Stimulated activated CD8-positive, alpha-beta memory T cell treated with anti-CD3 and anti-CD28 coated beads, Interleukin-15, amount 100 ng/mL, for 24 hours (primary cell): ENCODE data around the gene MS4A2.
"Not testable (repeated sequence)": the region's sequence is repeated elsewhere in the genome, so short reads cannot be mapped to it uniquely, and the experiment has no call there.

Experiments
- DNase-seq: peaks from one replicate; pipeline ENCODE4 v3.0.0-alpha.2; 2020; ENCODE audit warnings: low read depth

MS4A2 gene

DNA sequence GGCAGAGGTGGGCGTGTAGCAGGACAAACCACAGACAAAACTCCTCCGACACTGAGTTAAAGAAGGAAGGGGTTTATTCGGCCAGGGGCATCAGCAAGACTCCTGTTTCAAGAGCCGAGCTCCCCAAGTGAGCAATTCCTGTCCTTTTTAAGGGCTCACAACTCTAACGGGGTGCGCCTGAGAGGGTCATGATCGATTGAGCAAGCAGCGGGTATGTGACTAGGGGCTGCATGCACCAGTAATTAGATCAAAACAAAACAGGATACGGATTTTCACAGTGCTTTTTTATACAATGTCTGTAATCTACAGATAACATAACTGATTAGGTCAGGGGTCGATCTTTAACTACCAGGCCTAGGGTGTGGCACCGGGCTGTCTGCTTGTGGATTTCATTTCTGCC is 12.9 kb downstream of the MS4A2 start:
- DNase-seq = not testable (repeated sequence)

GRCh38 chr11:60104471-60105115 is 16.1 kb downstream of the MS4A2 start:
- DNase-seq = not testable (repeated sequence)

- DNase-seq = not testable (repeated sequence)
Measured at GRCh38 chr11:60108631-60109030, 20.2 kb downstream of the MS4A2 start.

DNA sequence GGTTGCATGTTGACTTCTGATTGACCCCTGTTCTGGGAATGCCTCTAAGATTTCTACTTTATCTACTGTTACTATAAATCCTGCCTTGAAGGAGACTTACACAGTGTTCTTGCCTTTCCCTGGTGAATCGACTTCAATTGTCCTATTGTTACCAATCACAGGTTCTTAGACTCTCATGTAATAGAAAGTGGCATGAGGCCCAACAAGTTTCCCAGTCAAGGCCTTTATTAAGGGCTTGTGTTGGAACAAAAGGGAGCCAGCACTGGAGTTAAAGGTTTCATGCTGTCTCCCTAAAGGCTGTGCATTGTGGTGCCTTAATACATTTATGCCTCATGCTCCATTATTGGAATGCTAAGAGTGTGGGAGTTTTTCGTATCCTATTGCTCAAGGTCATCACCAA is 23.3 kb downstream of the MS4A2 start:
- no peak for DNase-seq

DNA sequence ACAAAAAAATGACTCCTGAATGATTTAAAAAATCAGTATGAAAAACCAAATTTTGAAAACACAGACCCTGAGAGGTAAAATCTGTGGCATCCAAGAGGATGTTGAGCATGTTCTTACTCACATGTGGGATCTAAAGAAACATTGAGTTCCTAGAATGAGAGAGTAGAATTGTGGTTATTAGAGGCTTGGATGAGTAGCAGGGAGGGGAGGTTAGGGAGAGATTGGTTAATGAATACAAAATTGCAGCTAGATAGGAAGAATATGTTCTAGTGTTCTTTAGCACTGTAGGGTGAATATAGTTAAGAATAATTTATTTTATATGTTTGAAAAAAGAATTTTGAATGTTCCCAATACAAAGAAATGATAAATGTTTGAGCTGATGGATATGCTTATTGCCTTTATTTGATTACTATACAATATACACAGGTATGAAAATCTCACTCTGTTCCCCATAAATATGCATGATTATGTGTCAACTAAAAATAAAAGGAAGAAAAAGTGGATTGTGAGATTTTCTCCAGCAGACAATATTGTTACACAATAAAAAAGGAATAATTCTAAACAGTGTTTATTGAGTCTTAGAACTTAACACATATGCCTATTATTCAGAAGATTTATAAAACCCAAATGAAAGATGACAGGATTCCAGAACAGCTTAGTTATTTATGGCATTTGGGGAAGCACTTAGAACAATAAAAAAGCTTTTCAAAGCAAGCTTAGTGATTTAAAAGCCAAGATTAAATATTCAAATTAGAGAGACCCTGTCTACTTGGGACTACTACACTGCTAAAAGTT is 28.7 kb downstream of the MS4A2 start:
- no peak for DNase-seq

DNA sequence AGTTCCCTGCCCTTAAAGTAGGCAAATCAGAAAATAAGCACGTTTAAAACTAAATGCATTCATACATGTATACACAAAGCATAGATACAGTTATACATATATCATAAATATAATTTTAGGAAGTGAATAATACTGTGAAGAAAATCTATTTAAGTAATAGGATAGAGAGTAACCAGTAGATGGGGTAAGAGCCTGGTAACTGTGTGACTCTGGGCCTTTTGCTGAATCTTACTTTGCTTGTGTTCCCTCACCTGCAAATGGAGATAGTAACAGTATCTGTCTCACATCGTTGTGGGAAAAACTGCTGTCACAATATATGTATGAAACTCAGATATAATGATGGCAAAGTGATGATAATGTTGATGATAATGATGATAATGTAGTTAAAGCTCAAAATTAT is 29.9 kb downstream of the MS4A2 start:
- DNase-seq = no peak

DNA sequence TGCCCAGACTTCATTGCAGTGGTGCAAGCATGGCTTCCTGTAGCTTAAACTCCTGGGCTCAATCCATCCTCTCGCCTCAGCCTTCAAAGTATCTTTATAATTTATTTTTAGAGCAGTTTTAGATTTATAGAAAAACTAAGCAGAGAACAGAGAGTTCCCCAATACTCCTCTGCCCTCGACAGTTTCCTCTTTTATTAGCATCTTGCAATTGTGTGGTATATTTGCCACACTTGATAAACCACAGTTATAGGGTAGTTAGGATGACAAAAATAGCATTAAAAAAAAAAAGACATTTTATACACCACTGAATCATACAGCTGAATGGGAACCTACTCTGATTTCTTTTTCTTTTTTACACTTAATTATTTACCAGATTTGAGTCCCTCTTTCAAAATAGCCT is 31.2 kb downstream of the MS4A2 start:
- DNase-seq = no peak

DNA sequence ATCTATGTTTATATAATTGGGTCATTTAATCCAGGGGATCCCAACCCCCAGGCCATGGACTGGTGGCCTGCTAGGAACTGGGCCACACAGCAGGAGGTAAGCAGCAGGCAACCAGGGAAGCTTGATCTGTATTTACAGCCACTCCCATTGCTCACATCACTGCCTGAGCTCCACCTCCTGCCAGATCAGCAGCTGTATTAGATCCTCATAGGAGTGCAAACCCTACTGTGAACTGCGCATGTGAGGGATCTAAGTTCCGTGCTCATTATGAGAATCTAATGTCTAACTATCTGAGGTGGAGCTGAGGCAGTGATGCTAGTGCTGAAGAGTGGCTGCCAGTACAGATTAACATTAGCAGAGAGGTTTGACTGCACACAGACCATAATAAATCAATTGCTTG is 32.8 kb downstream of the MS4A2 start:
- no peak for DNase-seq

DNA sequence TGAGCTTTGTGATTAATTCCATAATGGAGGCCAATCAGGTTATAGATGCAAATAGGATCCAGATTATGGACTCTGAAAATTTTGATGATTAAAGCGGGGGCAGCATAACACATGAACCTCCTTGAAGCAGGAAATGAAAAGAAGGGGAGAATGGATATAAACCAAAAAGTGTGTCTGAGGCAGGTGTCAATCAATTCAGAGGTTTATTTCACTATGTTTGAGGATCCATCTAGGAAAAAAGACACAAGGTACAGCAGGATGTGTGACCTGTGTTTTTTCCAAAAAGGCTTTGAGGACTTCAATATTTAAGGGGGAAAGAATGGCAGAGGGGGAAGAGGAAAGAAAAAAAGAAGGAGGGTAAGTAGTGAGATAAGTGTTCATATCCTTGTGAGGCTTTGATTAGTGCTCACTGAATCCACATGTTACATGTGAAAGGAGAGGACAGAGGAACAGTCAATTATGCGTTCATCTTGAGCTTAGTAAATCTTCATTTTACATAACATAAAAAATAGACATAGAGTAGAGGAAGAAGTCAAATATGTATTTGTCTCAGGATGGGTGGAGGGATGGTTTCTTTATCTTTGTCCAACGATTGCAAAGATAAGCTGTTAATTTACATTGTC is 34.1 kb downstream of the MS4A2 start:
- no peak for DNase-seq

DNA sequence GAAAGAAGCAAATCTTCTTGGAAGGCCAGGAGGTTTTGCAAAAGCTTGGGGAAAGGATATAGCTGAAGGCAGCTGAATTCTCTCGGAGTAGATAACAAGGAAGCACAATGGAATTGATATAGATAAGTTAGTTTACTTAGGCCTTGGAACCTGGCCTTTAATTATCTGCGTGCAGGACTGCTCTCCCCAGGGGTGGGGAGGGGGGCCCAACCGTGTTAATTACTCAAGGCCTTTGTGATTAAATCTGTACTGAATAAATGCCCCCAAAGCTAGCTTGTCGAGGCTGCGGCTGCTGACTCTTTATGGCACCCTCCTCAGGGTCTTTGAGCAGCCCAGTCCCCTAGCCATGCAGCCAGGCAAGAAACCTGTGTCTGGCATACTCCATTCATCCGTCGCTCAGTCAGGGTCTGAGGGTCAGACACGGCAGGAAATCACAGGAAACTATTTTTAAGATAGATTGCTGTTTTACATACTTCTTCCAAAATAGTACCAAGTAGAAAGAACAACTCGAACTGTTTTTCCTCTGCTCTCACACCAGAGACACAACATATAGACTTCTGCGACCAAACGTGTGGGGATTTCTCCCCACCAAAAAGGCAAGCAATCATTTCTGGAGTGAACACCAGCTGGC is 36.5 kb downstream of the MS4A2 start:
- no peak for DNase-seq

DNA sequence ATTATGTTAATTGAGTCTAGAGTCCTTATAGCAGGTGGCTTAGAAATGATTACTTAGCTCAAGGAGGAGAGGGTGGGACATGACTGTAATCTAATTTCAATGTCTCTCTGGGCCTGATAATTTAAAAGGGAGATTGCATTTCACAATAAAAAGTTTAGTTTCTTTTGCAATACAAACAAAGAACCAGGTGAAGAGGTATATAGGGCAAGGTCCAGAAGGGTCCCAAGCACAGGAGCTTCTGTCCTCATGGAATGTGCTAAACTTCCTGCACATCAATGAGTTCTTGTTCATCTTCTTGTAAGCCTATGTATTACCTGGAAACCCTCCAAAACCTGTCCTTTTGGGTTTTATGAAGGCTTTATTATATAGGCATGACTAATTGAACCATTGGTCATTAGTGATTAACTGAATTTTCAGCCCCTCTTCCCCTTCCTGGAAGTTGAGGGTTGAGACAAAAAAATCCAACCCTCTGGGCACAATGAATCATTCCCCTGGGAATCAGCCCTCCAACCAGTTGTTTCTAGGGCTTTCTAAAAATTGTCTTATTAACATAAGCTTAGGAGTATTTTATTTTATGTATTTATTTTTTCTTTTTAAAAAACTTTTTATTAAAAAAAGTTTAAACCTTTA is 37.6 kb downstream of the MS4A2 start:
- no peak for DNase-seq

GRCh38 chr11:60127311-60127811 is 38.9 kb downstream of the MS4A2 start:
- DNase-seq = no peak

DNA sequence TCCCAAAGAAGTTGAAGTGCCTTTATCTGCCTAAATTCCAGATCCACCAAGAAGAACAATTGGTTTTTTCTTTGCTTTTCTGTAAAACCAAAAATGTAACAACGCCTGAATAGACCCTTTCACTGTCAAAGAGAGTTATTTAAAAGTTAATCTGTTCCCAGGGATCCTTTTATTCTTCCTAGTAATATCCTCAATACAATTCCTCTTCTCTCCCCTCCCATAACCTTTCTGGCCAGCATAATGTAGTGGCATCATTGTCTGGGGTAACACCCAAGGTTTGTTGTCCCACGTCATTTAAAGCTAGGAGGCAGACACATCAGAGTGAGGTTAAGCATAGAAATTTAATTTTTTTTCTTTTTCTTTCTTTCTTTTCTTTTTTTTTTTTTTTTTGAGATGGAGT is 39.9 kb downstream of the MS4A2 start:
- DNase-seq = no peak

GRCh38 chr11:60128866-60129265 is 40.4 kb downstream of the MS4A2 start:
- not testable (repeated sequence) for DNase-seq

GRCh38 chr11:60129853-60130252 is 41.4 kb downstream of the MS4A2 start:
- DNase-seq = no peak

- DNase-seq = no peak
Measured at GRCh38 chr11:60130496-60130895, 42.0 kb downstream of the MS4A2 start.

DNA sequence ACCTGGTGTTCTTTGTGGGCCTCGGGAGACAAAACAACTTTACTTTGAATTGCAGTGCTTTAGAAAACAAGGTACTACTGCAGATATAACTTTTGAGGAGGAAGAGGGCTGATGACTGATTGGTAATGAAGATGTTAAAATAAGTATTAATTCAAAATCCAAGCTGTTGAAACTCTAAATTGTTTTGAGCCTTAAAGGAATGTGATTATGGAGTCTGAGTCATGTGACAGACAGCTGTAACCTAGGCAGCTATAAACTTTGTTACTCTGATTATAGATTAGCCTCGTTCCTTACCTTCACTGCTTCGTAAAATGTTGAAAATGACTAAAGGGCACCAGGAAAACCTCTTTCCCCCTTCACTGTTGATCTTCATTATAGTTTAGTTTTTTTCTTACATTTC is 43.4 kb downstream of the MS4A2 start:
- no peak for DNase-seq

DNA sequence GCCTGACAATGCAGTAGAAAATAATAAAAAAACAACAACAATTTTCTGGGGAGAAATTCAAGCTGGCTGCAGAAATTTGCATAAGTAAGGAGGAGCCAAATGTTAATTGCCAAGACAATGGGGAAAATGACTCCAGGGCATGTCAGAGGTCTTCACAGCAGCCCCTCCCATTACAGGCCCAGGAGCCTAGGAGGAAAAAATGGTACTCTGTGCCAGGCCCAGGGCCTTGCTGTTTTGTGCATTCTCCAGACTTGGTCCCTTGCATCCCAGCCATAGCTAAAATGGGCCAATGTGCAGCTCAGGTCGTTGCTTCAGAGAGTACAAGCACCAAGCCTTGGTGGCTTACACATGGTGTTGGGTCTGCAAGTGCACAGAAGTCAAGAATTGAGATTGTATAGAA is 45.5 kb downstream of the MS4A2 start:
- DNase-seq = no peak

DNA sequence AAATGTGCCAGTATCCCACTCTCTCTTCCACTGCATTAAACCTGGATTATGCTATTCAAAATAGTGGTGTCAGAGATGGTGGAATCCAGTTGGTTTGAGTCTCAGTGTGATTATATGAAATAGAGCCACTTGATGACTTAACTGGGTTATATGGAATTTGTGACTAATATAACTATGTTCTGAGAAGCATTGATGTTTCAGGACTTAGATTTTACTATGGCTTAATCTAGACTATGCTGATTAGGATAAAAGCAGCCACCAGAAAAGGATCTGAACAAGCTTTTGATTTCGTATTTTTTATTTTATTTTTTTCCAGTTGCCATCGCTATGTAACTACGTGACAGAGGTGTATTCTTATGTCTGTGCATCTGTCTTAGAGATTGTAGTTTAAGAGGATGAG is 55.3 kb downstream of the MS4A2 start:
- DNase-seq = no peak

- no peak for DNase-seq
Measured at GRCh38 chr11:60145677-60146076, 57.2 kb downstream of the MS4A2 start.
